Measurements from ENCODE around the gene KLHL29.

Gene KLHL29

GRCh38 chr2:23422089-23423061 is 37.4 kb downstream of the KLHL29 start:
- DNase-seq (ENCODE audit: low read depth): peak; percentile 34

- DNase-seq (ENCODE audit: low read depth): no peak
Observed at GRCh38 chr2:23423062-23423872, 38.3 kb downstream of the KLHL29 start.

- no peak for DNase-seq (ENCODE audit: low read depth)
Observed at GRCh38 chr2:23423873-23424680, 39.1 kb downstream of the KLHL29 start.

- no peak for DNase-seq (ENCODE audit: low read depth)
Observed at GRCh38 chr2:23425338-23425871, 40.4 kb downstream of the KLHL29 start.

GRCh38 chr2:23425885-23426262 is 40.9 kb downstream of the KLHL29 start:
- DNase-seq (ENCODE audit: low read depth): peak; percentile 43

GRCh38 chr2:23426263-23426905 is 41.4 kb downstream of the KLHL29 start:
- peak; percentile 47 for DNase-seq (ENCODE audit: low read depth)

GRCh38 chr2:23427350-23427749 is 42.4 kb downstream of the KLHL29 start:
- no peak for DNase-seq (ENCODE audit: low read depth)

- no peak for DNase-seq (ENCODE audit: low read depth)
Observed at GRCh38 chr2:23427976-23428375, 43.0 kb downstream of the KLHL29 start.

- DNase-seq (ENCODE audit: low read depth): no peak
Observed at GRCh38 chr2:23429036-23429435, 44.1 kb downstream of the KLHL29 start.

- DNase-seq (ENCODE audit: low read depth): peak; percentile 93
Observed at GRCh38 chr2:23430263-23430662, 45.3 kb downstream of the KLHL29 start.

GRCh38 chr2:23432531-23432930 is 47.6 kb downstream of the KLHL29 start:
- no peak for DNase-seq (ENCODE audit: low read depth)

- DNase-seq (ENCODE audit: low read depth): no peak
Observed at GRCh38 chr2:23433282-23433681, 48.3 kb downstream of the KLHL29 start.

- DNase-seq (ENCODE audit: low read depth): peak; percentile 46
Observed at GRCh38 chr2:23434721-23435121, 49.7 kb downstream of the KLHL29 start.

GRCh38 chr2:23435250-23436035 is 50.5 kb downstream of the KLHL29 start:
- DNase-seq (ENCODE audit: low read depth): peak; percentile 40

GRCh38 chr2:23436346-23437098 is 51.5 kb downstream of the KLHL29 start:
- DNase-seq (ENCODE audit: low read depth): no peak

GRCh38 chr2:23441414-23441813 is 56.4 kb downstream of the KLHL29 start:
- DNase-seq (ENCODE audit: low read depth): no peak

- peak; percentile 88 for DNase-seq (ENCODE audit: low read depth)
Observed at GRCh38 chr2:23445450-23445868, 60.5 kb downstream of the KLHL29 start.

GRCh38 chr2:23446916-23447315 is 61.9 kb downstream of the KLHL29 start:
- DNase-seq (ENCODE audit: low read depth): no peak

- DNase-seq (ENCODE audit: low read depth): no peak
Observed at GRCh38 chr2:23447405-23447804, 62.4 kb downstream of the KLHL29 start.

- DNase-seq (ENCODE audit: low read depth): no peak
Observed at GRCh38 chr2:23448906-23449305, 63.9 kb downstream of the KLHL29 start.
